GM19324 (cell line): ENCODE measurements around the gene ARHGEF4.

Experiments used
- ATAC-seq: cut with Tn5 transposase; IDR thresholded peaks from one replicate; pipeline ENCODE4 v1.9.1; 2021; ENCODE audit warnings: mild to moderate bottlenecking, moderate library complexity; ENCODE audit not compliant: unreplicated experiment, low FRiP score

Gene ARHGEF4

GRCh38 chr2:131005216-131005935 lies 168.7 kb downstream of the ARHGEF4 start:
- no peak for ATAC-seq

GRCh38 chr2:131006561-131006960 lies 169.8 kb downstream of the ARHGEF4 start:
- no peak for ATAC-seq

- no peak for ATAC-seq
Measured at GRCh38 chr2:131008967-131009366, 172.3 kb downstream of the ARHGEF4 start.

- no peak for ATAC-seq
Measured at GRCh38 chr2:131009713-131010475, 173.2 kb downstream of the ARHGEF4 start.

GRCh38 chr2:131010566-131010965 lies 173.9 kb downstream of the ARHGEF4 start:
- no peak for ATAC-seq

- ATAC-seq: no peak
Measured at GRCh38 chr2:131011486-131011885, 174.8 kb downstream of the ARHGEF4 start.

- no peak for ATAC-seq
Measured at GRCh38 chr2:131014141-131014540, 177.4 kb downstream of the ARHGEF4 start.

- no peak for ATAC-seq
Measured at GRCh38 chr2:131015764-131016163, 179.1 kb downstream of the ARHGEF4 start.

- ATAC-seq: no peak
Measured at GRCh38 chr2:131016826-131017741, 180.4 kb downstream of the ARHGEF4 start.

- ATAC-seq: no peak
Measured at GRCh38 chr2:131022731-131023130, 186.0 kb downstream of the ARHGEF4 start.

GRCh38 chr2:131023758-131024157 lies 187.0 kb downstream of the ARHGEF4 start:
- no peak for ATAC-seq

GRCh38 chr2:131026919-131027318 lies 190.2 kb downstream of the ARHGEF4 start:
- no peak for ATAC-seq

- no peak for ATAC-seq
Measured at GRCh38 chr2:131027566-131028528, 191.1 kb downstream of the ARHGEF4 start.

GRCh38 chr2:131029812-131030211 lies 193.1 kb downstream of the ARHGEF4 start:
- ATAC-seq: no peak

GRCh38 chr2:131030478-131030971 lies 193.8 kb downstream of the ARHGEF4 start:
- ATAC-seq: no peak

GRCh38 chr2:131031431-131031841 lies 194.7 kb downstream of the ARHGEF4 start:
- ATAC-seq: no peak

- ATAC-seq: no peak
Measured at GRCh38 chr2:131031875-131032274, 195.2 kb downstream of the ARHGEF4 start.

- ATAC-seq: no peak
Measured at GRCh38 chr2:131032393-131032836, 195.7 kb downstream of the ARHGEF4 start.

GRCh38 chr2:131033786-131034121 lies 197.0 kb downstream of the ARHGEF4 start:
- no peak for ATAC-seq
